GM19043 (cell line): Measurements from ENCODE around the gene ADAM12.

ENCODE experiments used
- ATAC-seq: cut with Tn5 transposase; IDR thresholded peaks from one replicate; pipeline ENCODE4 v1.9.1; 2021; ENCODE audit warnings: low read depth; ENCODE audit not compliant: unreplicated experiment

ADAM12 gene

GRCh38 chr10:126387931-126388911 is at the start of gene ADAM12:
ADAM12 (minus strand) TSS chr10:126388477; CDS start chr10:126388145, 332 bp downstream.
- no peak for ATAC-seq

- ATAC-seq: no peak
These were observed 49.5 kb upstream of the ADAM12 start for GRCh38 chr10:126437635-126438406.

- ATAC-seq: no peak
These were observed 46.0 kb upstream of the ADAM12 start for GRCh38 chr10:126434235-126434634.

- no peak for ATAC-seq
These were observed 45.1 kb upstream of the ADAM12 start for GRCh38 chr10:126433351-126433750.

GRCh38 chr10:126432507-126432906 is 44.2 kb upstream of the ADAM12 start:
- no peak for ATAC-seq

- ATAC-seq: no peak
These were observed 43.5 kb upstream of the ADAM12 start for GRCh38 chr10:126431816-126432215.

GRCh38 chr10:126430512-126430911 is 42.2 kb upstream of the ADAM12 start:
- no peak for ATAC-seq

- no peak for ATAC-seq
These were observed 41.0 kb upstream of the ADAM12 start for GRCh38 chr10:126429275-126429674.

- no peak for ATAC-seq
These were observed 37.3 kb upstream of the ADAM12 start for GRCh38 chr10:126425489-126426065.

GRCh38 chr10:126425032-126425431 is 36.8 kb upstream of the ADAM12 start:
- no peak for ATAC-seq

GRCh38 chr10:126423732-126424491 is 35.6 kb upstream of the ADAM12 start:
- ATAC-seq: no peak

GRCh38 chr10:126422567-126422966 is 34.3 kb upstream of the ADAM12 start:
- no peak for ATAC-seq

- no peak for ATAC-seq
These were observed 33.5 kb upstream of the ADAM12 start for GRCh38 chr10:126421756-126422256.

- no peak for ATAC-seq
These were observed 32.5 kb upstream of the ADAM12 start for GRCh38 chr10:126420567-126421300.

GRCh38 chr10:126417220-126417825 is 29.0 kb upstream of the ADAM12 start:
- ATAC-seq: no peak

- ATAC-seq: no peak
These were observed 21.5 kb upstream of the ADAM12 start for GRCh38 chr10:126409821-126410220.

GRCh38 chr10:126408953-126409641 is 20.8 kb upstream of the ADAM12 start:
- no peak for ATAC-seq

GRCh38 chr10:126407831-126408230 is 19.6 kb upstream of the ADAM12 start:
- ATAC-seq: no peak
